A549 (cell line): ENCODE results near the gene ITGA5. TPM values are rescaled to one million over a fixed set of nuclear protein-coding genes. Genes with fewer than 3 reads are reported as not detected.

Source experiments
- ATAC-seq, 2 experiments: fragments of 200-7000 bp in 1 of 2; fragments of >200 bp in 1 of 2; cut with Nextera tagmentation in 1 of 2; cut with Tn5 transposase in 1 of 2; 3 replicates each; pipeline versions ENCODE4 v1.8.0 to v1.9.1; 2018 to 2020; ENCODE audit warnings: mild to moderate bottlenecking in 1 of 2, moderate library complexity in 1 of 2
- CTCF ChIA-PET: fragments of 300-600 bp; sonication (Branson Sonifier 250); formaldehyde crosslinking; extraction: SDS; loops from one replicate; lab custom pipeline; 2021; ENCODE audit warnings: antibody characterized with exemption, inconsistent platforms; lab: Yijun Ruan, JAX
- POLR2A ChIA-PET: fragments of 350-600 bp; formaldehyde crosslinking; extraction: SDS; loops from one replicate; lab custom pipeline; 2021; ENCODE audit warnings: antibody characterized with exemption, inconsistent platforms; lab: Yijun Ruan, JAX
- DNase-seq, 2 experiments: peaks; one replicate each; pipeline versions ENCODE4 v3.0.0 to v3.0.0-alpha.2; 2011 to 2016; ENCODE audit warnings: low read depth in 1 of 2, low spot score in 1 of 2
- FAIRE-seq: peaks from 2 replicates; lab custom pipeline; 2011; peaks lifted over from hg19 to GRCh38; lab: Jason Lieb, UNC
- H3K27ac ChIP-seq, 2 experiments: fragments of >200 bp; sonication (Bioruptor Twin); formaldehyde crosslinking; 3 replicates each; pipeline ENCODE4 v1.5.1; 2016 to 2017
- H3K4me1 ChIP-seq: fragments of >200 bp; sonication (Bioruptor Twin); formaldehyde crosslinking; 3 replicates; pipeline ENCODE4 v1.6.1; 2016
- H3K4me2 ChIP-seq: fragments of >200 bp; sonication (Bioruptor Twin); formaldehyde crosslinking; 3 replicates; pipeline ENCODE4 v1.6.1; 2016
- H3K4me3 ChIP-seq: fragments of >200 bp; sonication (Bioruptor Twin); formaldehyde crosslinking; 3 replicates; pipeline ENCODE4 v1.5.1; 2016
- H3K9me3 ChIP-seq: fragments of >200 bp; sonication (Bioruptor Twin); formaldehyde crosslinking; 3 replicates; pipeline ENCODE4 v1.6.1; 2016
- ATOH8 ChIP-seq: fragments of 250-450 bp; sonication (Bioruptor Pico); IDR thresholded peaks from 2 replicates; pipeline ENCODE4 v1.5.0; 2020; ENCODE audit warnings: low read depth, mild to moderate bottlenecking, moderate library complexity
- CEBPB ChIP-seq, 2 experiments: fragments of >200 bp in 1 of 2; sonication (Bioruptor Twin) in 1 of 2; formaldehyde crosslinking in 1 of 2; IDR thresholded peaks; 2 replicates each; pipeline ENCODE4 v1.6.1; 2012 to 2016
- CHD4 ChIP-seq: fragments of 200-600 bp; sonication (generic); IDR thresholded peaks from 2 replicates; pipeline ENCODE4 v1.6.1; 2016; ENCODE audit warnings: antibody characterized with exemption, mild to moderate bottlenecking, borderline replicate concordance
- CTCF ChIP-seq: fragments of >200 bp; sonication (Bioruptor Twin); formaldehyde crosslinking; IDR thresholded peaks from 3 replicates; pipeline ENCODE4 v1.5.1; 2016
- ESRRA ChIP-seq: fragments of 150-350 bp; IDR thresholded peaks from 2 replicates; pipeline ENCODE4 v1.6.1; 2014; ENCODE audit warnings: mild to moderate bottlenecking, low read length, borderline replicate concordance
- FOSL2 ChIP-seq, 2 experiments: fragments of 450-650 bp in 1 of 2; fragments of >200 bp in 1 of 2; sonication (Bioruptor Twin) in 1 of 2; formaldehyde crosslinking; IDR thresholded peaks; 2 replicates each; pipeline versions ENCODE4 v1.5.0 to v1.6.1; 2016 to 2020; ENCODE audit warnings: mild to moderate bottlenecking in 1 of 2, moderate library complexity in 1 of 2
- KDM1A ChIP-seq: fragments of 200-600 bp; sonication (generic); IDR thresholded peaks from 2 replicates; pipeline ENCODE4 v1.6.1; 2016; ENCODE audit warnings: low read depth, mild to moderate bottlenecking
- MAFK ChIP-seq: fragments of 450-650 bp; IDR thresholded peaks from 2 replicates; pipeline ENCODE4 v1.6.1; 2014; ENCODE audit not compliant: partially characterized antibody
- MYC ChIP-seq: IDR thresholded peaks from 2 replicates; pipeline ENCODE4 v1.6.1; 2012; ENCODE audit warnings: mild to moderate bottlenecking, inconsistent platforms, low read length, improper control_type of control experiment, borderline replicate concordance
- NPAS2 ChIP-seq: fragments of 250-450 bp; sonication (Bioruptor Pico); IDR thresholded peaks from 2 replicates; pipeline ENCODE4 v1.8.0; 2022; ENCODE audit warnings: mild to moderate bottlenecking, moderate library complexity, borderline replicate concordance
- PBX3 ChIP-seq: IDR thresholded peaks from 2 replicates; pipeline ENCODE4 v1.6.1; 2012
- POLR2A ChIP-seq: IDR thresholded peaks from 2 replicates; pipeline ENCODE4 v1.6.1; 2012; ENCODE audit warnings: mild to moderate bottlenecking, low read length
- RCOR1 ChIP-seq: fragments of 150-350 bp; IDR thresholded peaks from 2 replicates; pipeline ENCODE4 v1.6.1; 2014; ENCODE audit warnings: antibody characterized with exemption, low read length, low read depth
- RNF2 ChIP-seq: fragments of 200-600 bp; sonication (generic); IDR thresholded peaks from 2 replicates; pipeline ENCODE4 v1.6.1; 2016; ENCODE audit warnings: low read depth, mild to moderate bottlenecking, antibody characterized with exemption, moderate library complexity, borderline replicate concordance
- SREBF2 ChIP-seq: fragments of 450-650 bp; IDR thresholded peaks from 2 replicates; pipeline ENCODE4 v1.6.1; 2014; ENCODE audit warnings: mild to moderate bottlenecking, moderate library complexity
- TFCP2L1 ChIP-seq: fragments of 250-450 bp; sonication (Bioruptor Pico); IDR thresholded peaks from 2 replicates; pipeline ENCODE4 v1.5.0; 2021; ENCODE audit warnings: mild to moderate bottlenecking
- USF2 ChIP-seq: fragments of 450-650 bp; IDR thresholded peaks from 2 replicates; pipeline ENCODE4 v1.6.1; 2014; ENCODE audit warnings: antibody characterized with exemption
- ZC3H11A ChIP-seq: fragments of 450-650 bp; IDR thresholded peaks from 2 replicates; pipeline ENCODE4 v1.6.1; 2014; ENCODE audit warnings: antibody characterized with exemption, mild to moderate bottlenecking
- ZNF302 ChIP-seq: fragments of 250-450 bp; sonication (Bioruptor Pico); IDR thresholded peaks from 2 replicates; pipeline ENCODE4 v1.9.0; 2021; ENCODE audit warnings: inconsistent platforms, mild to moderate bottlenecking, moderate library complexity
- ZSCAN20 ChIP-seq: fragments of 250-450 bp; sonication (Bioruptor Pico); IDR thresholded peaks from 2 replicates; pipeline ENCODE4 v1.8.0; 2022; ENCODE audit warnings: mild to moderate bottlenecking, moderate library complexity
- WGBS: methylation state at CpG from one replicate; pipeline ENCODE4 v1.1.6; 2017; ENCODE audit errors: missing lambda C conversion rate; 5-methylcytosine and 5-hydroxymethylcytosine counted together
- polyA plus RNA-seq, 4 experiments: library from polyadenylated mRNA; depleted of rRNA in 3 of 4; stranded (reverse); fragments of >200 nt; fragmentation: RNase III in 1 of 4; extraction: RNeasy Plus Mini Kit Qiagen cat#74134 plus additional on column Dnase treatment in 1 of 4; gene quantifications; 2 replicates in 3 of 4; 3 replicates in 1 of 4; pipeline ENCODE4 v1.2.3, GENCODE V29; 2011 to 2017

Gene ITGA5
- polyA plus RNA-seq, 2 of the 4 experiments (the other 2 are of a cell fraction) = 27.2 to 31.7 TPM

- ChIA-PET POLR2A (no interaction called here), CTCF (interaction anchor here (0.6 to 12.7 kb wide), 11 partner anchors 11 to 652 kb away, joined by 3 to 1279 read pairs (median 3); partner anchors contain the start of genes COPZ1, ITGA5 and ZNF385A)
- FAIRE-seq = no peak
- H3K4me1 ChIP-seq = no peaks in the 10 kb centered on the region
- no peak overlapping the region for H3K4me3 ChIP-seq
- 94% methylated on average over 2 of the region's 2 CpGs for WGBS
- no peak overlapping the region for H3K4me2 ChIP-seq
- ATAC-seq = no peak
- no peak for DNase-seq
- H3K27ac ChIP-seq = no peak overlapping the region
- no peaks in the 10 kb centered on the region for H3K9me3 ChIP-seq
- TF ChIP-seq ZNF302 (CRISPR knock-in tag) (no peak), FOSL2 (IDR thresholded peaks at IDR 0.05) (no peak), FOSL2 (CRISPR knock-in tag; IDR thresholded peaks at IDR 0.05) (no peak), NPAS2 (CRISPR knock-in tag) (no peak), CTCF (no peak)
- TF ChIP-seq, all 56 proteins: peak for 0
Observed at GRCh38 chr12:54398218-54398617, 20.8 kb downstream of the ITGA5 start.

- no peaks in the 10 kb centered on the region for H3K4me1 ChIP-seq
- CTCF ChIA-PET = interaction anchor here (1.0 to 12.7 kb wide), 5 partner anchors 12 to 180 kb away, joined by 3 to 1279 read pairs (median 44); partner anchors contain the start of genes ITGA5 and ZNF385A
- no peak overlapping the region for H3K4me2 ChIP-seq
- no peak for TF ChIP-seq ESRRA
- no peak for TF ChIP-seq ZNF302 (CRISPR knock-in tag)
- TF ChIP-seq ZSCAN20 (CRISPR knock-in tag) = no peak
- TF ChIP-seq MAFK = no peak
- no peak for TF ChIP-seq RCOR1
- TF ChIP-seq CHD4 = no peak
- no peak for TF ChIP-seq POLR2A
- no peak for TF ChIP-seq PBX3
- no peak for TF ChIP-seq ZC3H11A
- no peak for TF ChIP-seq ATOH8 (CRISPR knock-in tag)
- no peak for TF ChIP-seq CEBPB (IDR thresholded peaks at IDR 0.05)
- TF ChIP-seq RNF2 = no peak
- no peak for TF ChIP-seq SREBF2
- no peak for TF ChIP-seq TFCP2L1 (CRISPR knock-in tag)
- TF ChIP-seq, all 56 proteins: peak for 0
- H3K9me3 ChIP-seq = no peaks in the 10 kb centered on the region
- H3K4me3 ChIP-seq = no peak overlapping the region
- ATAC-seq (no peak), FAIRE-seq (no peak), DNase-seq (no peak)
- no peak overlapping the region for H3K27ac ChIP-seq
- WGBS = 92% methylated on average over 1 of the region's 1 CpG
- POLR2A ChIA-PET = no interaction called here
Observed at GRCh38 chr12:54397157-54397556, 21.9 kb downstream of the ITGA5 start.

GRCh38 chr12:54395545-54395944 is 23.5 kb downstream of the ITGA5 start:
- Histone ChIP-seq H3K4me1 (peaks cover 3% of the 10 kb centered on the region; the same call in 2 of the 3 replicates), H3K4me2 (no peak overlapping the region), H3K4me3 (no peak overlapping the region), H3K27ac (no peak overlapping the region), H3K9me3 (no peaks in the 10 kb centered on the region)
- POLR2A ChIA-PET = no interaction called here
- no peak for ATAC-seq
- CTCF ChIA-PET = interaction anchor here (0.9 to 12.7 kb wide), 6 partner anchors 8 to 39 kb away, joined by 3 to 1279 read pairs (median 6); partner anchors contain the start of genes ITGA5 and ZNF385A
- no peak for FAIRE-seq
- TF ChIP-seq MYC (no peak), KDM1A (no peak), USF2 (no peak)
- TF ChIP-seq, all 56 proteins: peak for 0
- no peak for DNase-seq
